ENCODE measurements around the gene LEP.
A peak's percentile ranks its signal among the peaks of the same experiment; 100 is the strongest.
"Not testable (repeated sequence)": the region's sequence is repeated elsewhere in the genome, so short reads cannot be mapped to it uniquely, and the experiment has no call there.

LEP gene

DNA sequence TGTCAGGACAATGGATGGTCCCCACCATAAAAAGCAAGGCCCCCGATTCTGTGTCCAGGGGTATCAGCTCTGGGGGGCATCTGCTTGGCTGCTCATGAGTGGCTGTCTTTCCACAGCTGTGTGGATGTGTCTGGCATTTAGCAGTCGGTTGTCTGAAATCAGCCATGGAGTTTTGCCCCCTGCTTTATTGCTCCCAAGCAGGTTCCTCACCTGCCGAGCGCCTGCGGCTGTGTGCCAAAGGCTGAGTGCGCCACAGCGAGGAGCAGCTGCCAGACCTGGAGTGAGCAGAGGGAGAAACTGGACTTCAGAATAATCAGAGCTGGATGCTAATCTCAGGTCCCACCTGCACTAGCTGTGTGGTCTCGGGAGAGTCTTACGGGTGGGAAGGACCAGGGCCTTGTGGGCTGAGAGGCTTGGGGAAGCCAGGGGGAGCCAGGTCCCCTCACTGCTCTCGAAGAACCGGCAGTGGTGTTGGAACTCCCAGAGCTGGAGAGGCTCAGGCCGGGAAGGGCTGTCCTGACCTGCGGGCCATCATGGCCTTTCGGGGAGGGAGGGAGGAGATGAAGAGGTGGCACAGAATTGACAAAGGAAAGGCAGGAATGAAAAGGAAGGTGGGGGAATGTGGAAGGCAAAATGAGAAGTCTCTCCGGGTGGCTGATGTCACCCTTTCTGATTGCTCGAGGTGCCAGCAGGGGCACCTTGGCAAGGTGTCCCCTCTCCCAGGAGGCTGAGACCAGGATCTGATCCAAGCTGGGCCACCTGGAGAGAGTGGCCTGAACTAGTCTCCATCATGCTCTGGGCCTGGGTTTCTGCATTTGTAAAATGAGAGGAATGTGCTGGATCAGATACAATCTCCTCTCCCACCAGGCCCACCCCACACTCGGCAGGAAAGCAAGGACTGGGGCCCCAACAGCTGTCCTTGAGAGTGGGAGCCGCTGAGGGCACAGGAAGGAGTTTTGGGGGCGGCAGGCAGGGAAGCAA lies 30.2 kb upstream of the LEP start:
- DNase-seq (ENCODE audit: low spot score), result no peak

DNA sequence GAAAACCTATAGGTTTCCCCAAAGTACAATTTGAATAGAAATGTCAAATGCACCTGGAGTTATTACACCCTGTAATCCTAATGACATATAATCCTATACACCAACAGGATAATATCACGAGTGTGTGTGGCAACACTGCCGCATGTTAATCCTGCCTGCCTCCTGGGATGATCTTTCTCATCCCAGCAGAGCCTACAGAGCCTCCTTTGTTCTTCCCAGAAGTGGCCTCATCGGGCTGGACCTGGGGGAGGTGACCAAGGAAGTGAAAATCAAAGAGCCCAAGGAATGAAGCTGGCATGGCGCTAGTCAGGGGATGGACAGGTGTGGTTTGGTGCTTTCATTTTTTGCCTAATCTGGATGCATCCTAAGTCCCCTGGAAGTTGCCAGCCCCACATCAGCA lies 29.5 kb upstream of the LEP start:
- no peak for DNase-seq (ENCODE audit: low spot score)

DNA sequence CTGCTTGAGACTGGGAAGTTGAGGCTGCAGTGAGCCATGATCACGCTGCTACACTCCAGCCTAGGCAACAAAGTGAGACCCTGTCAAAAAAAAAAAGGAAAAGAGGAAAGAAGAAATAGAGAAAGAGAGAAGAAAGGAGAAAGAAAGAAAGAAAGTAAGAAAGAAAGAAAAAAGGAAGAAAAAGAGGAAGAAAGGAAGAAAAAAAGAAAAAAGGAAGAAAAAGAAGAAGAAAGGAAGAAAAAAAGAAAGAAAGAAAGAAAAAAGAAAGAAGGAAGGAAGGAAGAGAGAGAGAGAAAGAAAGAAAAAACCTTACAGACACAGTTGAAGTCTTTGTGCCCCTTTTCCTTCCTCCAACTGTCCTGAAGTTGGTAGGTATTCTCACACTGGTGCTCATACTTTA lies 26.6 kb upstream of the LEP start:
- DNase-seq (ENCODE audit: low spot score), result no peak

DNA sequence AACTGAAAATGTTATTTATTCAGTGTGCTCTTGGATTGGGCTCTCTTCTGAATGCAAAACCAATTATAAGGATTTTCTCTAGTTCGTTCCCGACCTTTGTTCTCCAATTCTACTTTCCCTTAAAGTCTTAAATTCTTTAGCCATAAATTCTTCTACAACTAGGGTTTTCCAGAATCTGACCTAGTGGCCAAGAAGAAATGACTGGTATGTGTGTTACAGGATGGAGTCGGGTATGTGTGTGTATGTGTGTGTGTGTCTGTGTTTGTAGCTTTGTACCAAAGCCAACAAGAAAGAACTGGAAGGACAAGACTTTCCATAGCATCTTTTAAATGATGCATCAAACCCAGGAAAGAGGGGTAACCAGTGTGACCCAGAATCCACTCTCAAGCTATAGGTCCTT lies 25.8 kb upstream of the LEP start:
- no peak for DNase-seq (ENCODE audit: low spot score)

DNA sequence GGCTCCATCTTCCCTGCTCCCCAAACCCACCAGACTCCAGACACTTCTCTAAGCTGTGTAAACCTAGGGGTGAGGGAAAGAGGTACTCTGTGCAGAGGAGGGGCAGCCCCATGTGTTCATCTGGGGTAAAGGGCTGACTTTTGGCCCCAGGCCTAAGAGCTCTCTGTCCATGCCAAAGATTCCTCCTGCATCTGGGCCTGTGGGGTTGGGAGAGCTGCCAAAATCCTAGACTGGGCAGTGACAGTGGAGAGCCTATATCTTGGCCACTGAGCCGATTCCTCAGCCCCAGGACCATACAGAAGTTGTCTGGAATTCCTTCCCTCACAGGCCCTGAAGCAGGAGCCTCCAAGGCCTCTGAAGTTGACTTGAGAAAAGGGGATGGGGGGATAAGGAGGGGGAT lies 25.3 kb upstream of the LEP start:
- no peak for DNase-seq (ENCODE audit: low spot score)

DNA sequence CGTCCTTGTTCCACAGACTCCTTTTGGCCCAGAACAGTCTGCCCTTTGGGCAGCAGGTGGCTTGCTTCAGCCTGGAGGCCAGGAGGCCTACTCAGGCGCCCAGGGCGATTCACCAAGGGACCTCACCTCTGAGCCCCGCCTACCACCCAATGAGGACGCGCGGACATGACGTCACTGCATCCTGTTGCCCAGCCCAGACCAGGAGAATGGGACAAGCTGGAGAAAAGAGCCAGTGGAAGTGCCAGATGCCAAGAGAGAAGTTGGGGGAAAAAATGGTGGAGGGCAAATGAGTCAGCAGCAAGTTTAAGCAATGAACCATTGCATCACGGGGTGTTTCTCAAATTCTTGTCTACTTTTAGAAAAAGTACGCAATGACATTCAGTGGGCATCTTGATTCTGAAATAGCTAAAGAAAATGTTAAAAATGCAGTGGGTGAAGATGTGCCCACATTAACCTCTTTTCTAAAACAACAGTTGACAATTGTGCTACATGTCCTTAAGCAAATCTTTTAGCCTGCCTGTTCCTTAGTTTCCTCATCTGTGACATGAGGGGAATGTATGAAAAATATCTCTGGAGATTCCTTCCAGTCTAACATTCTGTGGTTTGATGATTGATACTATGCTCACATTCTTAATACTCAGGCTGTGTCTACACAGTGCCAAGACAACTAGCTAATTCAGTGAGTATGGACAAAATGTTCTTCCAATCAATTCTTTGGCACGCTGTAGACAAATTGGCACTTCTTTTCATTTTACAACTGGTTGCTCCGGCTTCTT lies 23.9 kb upstream of the LEP start:
- DNase-seq (ENCODE audit: low spot score), result no peak

DNA sequence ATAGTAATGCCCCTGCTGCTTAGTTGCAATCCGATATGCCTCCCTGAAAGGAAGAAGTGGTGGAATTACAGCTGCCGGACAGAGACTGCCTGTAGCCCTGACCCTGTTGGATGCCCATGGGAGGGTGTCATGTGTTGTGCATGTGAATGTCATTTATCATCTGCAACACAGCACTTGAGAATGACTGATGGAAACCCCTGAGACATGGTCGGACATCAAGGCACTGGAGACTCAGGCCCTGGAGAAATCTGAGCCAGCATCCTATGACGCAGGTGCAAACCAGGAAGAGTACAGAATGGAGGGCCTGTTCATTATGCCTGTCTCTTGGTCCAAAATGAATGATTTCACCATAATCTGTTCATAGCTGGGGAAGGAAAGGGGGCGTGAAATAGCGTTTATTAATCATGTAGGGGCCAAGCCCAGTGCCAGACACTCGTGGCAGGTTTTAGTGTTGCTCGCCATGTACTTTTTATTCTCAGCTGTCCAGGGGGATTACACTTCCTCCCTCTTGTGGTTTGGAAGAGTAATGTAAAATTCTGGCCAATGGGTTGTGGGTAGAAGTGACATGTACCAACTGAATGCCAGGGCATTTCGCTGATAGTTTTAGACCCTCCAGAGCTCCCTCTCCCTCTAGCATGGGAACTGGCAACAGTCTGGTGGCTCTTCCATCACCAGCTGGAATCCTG lies 23.0 kb upstream of the LEP start:
- DNase-seq (ENCODE audit: low spot score), result no peak

DNA sequence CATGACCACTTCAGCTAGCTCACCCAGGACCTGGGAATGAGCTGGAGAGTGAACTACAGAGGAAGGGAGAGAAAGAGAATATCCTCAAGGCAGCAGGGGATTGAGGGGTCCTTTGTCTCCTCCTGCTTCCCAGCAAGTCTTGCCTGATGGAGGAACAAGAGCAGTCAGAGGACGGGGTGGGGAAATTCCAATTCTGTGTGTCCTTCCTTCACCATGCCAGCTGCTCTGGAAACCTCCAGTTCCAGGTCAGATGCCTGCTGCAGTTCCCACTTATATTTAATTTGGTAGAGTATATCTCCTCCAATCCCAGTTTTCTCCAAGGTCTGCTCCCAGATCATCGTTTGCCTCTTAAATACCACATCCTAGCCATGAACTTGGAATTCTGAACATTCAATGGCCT lies 21.4 kb upstream of the LEP start:
- DNase-seq (ENCODE audit: low spot score), result no peak

DNA sequence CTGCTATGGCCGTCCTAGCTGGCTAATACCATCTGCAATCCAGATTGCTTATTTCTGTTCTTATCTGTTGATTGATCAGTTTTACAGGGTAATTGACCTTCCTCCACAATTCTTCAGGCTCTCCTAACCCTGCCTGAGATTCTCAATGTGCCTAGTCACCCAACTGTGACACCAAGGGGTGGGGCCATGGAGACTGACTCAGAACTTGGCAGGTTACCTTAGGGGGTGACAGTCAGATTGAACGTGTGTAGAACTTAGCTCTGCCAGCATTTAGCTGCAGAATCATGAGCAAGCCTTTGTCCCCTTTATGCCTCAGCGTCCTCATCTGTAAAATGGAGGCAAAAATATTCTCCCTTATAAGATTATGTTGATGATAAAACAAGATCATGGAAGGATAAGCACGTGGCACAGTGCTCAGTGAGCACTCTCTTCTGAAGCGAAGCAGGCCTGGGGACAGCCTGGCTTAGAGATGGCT lies 19.1 kb upstream of the LEP start:
- no peak for DNase-seq (ENCODE audit: low spot score)

DNA sequence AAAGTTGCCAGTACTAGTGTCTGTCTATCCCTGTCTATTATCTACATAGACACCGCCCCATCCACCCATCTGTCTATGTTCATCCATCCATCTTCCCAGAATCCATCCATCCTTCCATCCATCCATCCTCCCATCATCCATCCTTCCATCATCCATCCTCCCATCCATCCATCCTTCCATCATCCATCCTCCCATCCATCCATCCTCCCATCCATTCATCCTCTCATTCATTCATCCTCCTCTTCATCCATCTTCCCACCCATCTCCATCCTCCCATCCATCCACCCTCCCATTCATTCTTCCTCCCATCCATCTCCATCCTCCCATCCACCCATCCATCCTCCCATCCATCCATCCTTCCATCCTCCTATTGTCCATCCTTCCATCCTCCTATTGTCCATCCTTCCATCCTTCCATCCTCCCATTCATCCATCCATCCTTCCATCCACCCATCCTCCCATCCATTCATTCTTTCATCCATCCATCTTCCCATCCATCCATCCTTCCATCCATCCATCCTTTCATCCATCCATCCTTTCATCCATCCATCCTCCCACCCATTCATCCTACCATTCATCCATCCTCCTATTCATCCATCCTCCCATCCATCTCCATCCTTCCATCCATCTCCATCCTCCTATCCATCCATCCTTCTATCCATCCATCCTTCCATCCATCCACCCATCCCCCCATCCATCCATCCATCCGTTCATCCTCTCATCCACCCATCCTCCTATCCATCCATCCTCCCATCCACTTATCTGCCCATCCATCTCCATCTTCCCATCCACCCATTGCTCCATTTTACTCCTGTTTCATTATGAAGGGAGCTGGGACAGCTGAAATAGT lies 14.7 kb upstream of the LEP start:
- no peak for DNase-seq (ENCODE audit: low spot score)

DNA sequence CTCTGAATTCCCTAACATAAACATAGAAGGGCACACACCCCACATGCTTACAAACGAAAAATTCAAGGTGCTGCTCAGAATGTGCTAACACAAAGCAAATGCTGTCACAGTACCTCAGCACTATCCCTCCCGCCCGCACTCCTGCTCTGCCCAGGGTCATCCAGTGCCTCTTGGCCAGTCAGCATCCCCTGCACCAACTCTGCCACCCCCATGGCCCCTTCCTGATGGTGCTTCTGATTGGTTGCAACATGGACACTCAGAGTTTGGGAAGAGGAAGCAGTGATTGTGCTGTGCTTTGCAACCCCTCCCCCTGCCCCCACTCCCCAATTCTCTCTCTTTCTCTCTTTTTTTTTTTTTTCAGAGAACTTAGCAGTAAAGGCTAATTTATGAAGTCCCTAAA lies 13.8 kb upstream of the LEP start:
- no peak for DNase-seq (ENCODE audit: low spot score)

DNA sequence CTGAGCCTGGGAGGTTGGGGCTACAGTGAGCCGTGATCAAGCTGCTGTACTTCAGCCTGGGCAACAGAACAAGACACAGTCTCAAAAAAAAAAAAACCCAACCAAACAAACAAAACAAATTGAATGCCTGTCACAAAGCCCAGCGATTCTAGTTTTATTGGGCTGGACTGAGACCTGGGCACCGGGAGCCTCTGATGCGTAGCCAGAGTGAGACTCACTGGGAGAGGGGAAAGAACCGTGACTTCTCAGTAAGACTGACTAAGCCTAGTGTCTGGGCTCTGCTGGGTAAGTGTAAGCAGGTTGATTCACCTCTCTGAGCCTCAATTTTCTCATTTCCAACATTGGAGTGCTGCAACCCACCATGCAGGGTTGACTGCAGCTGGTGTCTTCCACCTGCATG lies 10.1 kb upstream of the LEP start:
- no peak for DNase-seq (ENCODE audit: low spot score)

DNA sequence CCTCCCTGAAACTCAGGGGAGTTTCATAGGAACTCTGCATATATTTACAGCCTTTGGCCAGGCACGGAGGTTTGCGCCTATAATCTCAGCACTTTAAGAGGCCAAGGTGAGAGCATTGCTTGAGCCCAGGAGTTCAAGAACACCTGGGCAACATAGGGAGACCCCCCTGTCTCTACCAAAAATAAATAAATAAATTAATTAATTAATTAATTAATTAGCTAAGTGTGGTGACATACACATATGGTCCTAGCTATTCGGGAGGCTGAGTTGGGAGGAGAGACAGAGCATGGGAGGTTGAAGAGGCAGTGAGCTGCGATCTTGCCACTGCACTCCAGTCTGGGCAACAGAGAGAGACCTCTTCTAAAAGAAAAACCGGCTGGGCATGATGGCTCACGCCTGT lies 9.4 kb upstream of the LEP start:
- no peak for DNase-seq (ENCODE audit: low spot score)

DNA sequence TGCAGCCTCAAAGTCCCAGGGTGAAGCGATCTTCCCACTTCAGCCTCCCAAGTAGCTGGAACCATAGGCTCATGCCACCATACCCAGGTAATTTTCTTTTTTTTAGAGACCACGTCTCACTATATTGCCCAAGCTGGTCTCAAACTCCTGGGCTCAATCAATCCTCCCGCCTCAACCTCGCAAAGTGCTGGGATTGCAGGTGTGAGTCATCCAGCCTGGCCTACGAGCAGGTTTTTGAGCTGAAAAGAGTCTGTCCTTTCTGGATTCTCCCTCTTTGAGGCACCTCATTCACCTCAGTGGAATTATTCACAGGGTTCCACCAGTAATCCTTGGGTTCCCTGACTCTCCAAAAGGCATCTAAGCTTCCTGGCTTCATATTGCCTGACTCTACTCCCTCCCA lies 7.6 kb upstream of the LEP start:
- DNase-seq (ENCODE audit: low spot score), result no peak

DNA sequence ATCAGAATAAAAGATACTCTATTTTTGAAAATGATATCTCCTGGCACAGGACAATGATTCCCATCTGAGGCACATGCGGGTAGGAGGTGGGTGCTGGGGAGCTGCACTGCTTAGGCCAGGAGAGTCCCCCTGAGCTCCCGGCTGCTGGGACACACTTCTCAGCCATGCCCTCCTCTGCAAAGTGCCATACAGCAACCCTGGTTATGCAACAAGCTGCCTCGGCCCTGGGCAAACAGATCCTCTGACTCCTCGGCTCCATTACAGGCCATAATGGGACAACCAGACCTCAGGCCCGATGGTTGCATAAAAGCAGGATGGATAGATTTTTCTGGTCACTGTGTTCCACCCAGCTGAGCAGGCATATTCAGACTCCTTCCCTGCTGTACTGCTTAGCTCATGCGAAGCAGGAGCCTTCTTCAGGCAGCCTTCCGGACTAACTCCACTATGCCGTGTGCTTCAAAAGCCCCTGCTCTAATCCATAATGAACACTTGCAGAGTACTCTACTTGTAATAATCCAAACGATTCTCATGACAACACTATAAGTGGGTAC lies 6.5 kb upstream of the LEP start:
- DNase-seq (ENCODE audit: low spot score), result no peak

DNA sequence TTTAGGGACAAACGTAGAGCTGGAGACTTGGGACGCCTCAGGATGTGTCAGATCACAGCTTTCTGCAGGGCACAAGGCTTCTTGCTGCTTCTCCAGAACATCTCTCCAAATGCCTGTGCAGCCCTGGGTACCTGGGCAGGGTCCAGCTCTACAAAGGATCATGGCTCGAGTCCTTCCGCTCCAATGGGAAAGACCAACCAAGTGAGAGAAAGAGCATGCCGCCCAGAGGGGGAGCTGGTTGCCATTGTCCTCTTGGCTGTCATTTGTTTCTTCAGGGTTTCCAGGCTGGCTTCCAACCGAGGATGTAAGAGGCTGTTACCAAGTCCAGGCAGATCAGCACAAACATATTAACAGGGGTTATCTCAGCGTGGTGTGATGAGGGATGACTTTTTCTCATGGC lies 5.6 kb upstream of the LEP start:
- peak; percentile 43 for DNase-seq (ENCODE audit: low spot score)

DNA sequence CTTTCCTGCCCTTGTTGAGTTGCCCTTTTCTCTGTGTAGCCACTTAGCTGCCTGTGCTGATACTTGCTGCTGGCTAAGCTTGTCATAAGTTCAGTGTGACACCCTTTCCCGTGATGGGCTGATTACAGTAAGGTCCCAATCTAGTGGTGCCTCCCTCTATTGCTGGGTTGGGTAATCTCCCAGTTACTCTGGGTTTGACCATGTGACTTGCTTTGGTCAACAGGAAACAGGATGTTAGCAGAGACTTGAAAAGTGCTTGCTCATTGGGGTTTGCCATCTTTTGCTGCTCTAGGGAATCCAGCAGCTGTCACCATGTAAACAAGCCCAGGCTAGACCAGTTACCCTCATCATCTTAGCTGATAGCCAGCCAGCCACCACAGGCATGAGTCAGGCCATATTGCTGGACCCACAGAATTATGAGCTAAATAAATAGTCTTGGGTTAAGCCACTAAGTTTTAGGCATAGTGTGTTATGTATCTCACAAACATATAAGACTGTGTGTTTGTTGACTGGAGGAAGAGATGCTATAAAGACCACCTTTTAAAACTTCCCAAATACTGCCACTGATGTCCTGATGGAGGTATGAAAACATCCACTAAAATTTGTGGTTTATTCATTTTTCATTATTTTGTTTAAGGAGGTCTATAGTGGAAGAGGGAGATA lies 4.0 kb upstream of the LEP start:
- DNase-seq (ENCODE audit: low spot score), result no peak

DNA sequence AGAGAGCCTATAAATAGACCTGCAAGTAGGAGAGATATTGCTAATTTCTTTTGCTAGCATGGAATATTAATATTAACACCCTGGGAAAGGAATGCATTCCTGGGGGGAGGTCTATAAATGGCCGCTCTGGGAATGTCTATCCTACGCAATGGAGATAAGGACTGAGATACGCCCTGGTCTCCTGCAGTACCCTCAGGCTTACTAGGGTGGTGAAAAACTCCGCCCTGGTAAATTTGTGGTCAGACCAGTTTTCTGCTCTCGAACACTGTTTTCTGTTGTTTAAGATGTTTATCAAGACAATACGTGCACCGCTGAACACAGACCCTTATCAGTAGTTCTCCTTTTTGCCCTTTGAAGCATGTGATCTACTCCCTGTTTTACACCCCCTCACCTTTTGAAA lies 1.9 kb upstream of the LEP start:
- DNase-seq (ENCODE audit: low spot score), result not testable (repeated sequence)

DNA sequence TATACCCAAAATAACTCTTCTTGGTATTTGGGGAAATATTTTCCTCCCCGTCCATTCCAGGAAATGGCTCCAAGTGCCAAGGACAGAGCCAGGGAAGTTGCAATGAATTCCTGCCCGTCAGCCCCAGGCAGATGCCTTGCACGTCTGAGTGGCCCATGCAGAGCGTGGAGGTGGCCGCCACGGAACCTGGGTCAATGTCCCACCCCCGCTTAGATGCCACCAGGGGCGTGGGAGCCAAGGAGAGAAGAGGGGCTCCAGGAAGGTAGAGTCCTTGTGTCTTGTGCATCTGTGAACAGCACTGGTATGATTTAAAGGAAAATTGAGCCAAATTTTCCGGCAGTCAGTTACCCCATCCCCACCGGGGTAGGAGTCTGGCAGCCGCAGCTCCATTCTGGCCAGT lies 1.6 kb downstream of the LEP start:
- no peak for DNase-seq (ENCODE audit: low spot score)

DNA sequence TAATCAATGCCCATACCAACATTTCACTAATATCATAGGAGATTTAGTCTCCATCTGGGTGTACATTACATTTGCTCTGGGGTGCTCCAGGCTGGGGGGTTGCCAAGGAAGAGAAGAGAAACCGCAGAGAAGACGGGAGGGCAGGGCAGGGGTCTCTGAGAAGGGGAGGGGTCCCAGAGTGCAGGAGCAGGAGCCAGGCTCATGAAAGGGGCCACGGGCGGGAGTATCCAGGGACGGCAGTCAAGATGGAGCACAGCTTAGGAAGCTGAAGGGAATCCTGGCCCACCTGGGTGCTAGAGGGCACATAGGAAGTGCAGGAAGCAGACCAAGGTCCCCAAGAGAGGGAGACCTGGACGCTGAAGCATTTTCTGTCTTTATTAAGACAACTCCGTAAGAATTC lies 2.2 kb downstream of the LEP start:
- no peak for DNase-seq (ENCODE audit: low spot score)

DNA sequence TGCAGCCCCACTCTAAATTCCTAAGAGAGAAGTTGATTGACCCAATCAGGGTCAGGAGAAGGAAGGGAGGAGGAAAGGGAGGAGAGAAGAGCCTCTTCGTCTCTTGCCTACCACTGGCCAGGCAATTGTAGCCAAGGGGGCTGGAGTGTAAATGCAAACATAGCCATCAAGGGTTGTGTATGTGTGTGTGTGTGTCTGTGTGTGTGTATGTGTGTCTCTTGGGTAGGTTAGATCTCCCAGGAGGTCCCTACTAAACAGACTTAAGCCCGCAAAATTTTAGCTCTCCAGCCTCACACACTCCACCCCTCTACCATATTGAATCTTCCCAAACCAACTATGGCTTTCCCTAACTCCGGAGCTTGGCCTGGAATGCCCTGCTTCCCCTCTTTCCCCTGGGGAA lies 3.8 kb downstream of the LEP start:
- DNase-seq (ENCODE audit: low spot score), result no peak
